ENCODE results near the gene CDK5RAP3. TPM values are rescaled to one million over a fixed set of nuclear protein-coding genes. Genes with fewer than 3 reads are reported as not detected.
A peak's percentile ranks its signal among the peaks of the same experiment; 100 is the strongest.

The CDK5RAP3 gene
- total RNA-seq, 1 experiment from 2014 or later = 149 TPM

DNA sequence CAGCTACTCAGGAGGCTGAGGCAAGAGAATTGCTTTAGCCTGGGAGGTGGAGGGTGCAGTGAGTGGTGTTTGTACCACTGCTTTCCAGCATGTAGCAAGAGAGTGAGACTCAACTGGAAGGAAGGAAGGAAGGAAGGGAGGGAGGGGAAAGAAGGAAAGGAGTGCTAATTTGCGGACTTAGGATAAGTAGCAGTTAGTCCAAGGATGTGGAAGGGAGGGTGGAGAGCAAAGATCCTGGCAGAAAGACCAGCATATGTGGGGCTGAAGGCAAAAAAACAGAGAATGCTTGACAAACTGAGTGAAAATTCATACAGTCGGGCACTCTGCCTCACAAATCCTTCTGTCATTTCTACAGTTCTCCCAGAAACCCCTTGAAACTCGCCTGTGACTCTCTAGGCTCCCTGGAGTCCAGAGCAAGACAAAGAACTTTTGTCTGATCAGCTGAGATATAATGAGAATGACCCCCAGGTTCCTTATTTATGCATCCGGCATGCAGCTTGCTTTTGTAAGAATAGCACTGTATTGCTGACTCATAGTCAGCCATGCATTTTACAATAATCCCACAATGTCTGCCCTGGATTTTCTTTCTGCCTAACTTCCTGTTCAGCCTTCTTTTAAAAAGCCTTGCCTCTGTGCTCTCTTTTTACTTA lies 31.5 kb downstream of the CDK5RAP3 start:
- no peak overlapping the region for H2BK5ac ChIP-seq (ENCODE audit: insufficient read length, low read length)
- H4K20me1 ChIP-seq (ENCODE audit: control insufficient read depth, insufficient read depth, insufficient read length) = no peaks in the 10 kb centered on the region
- no peak for DNase-seq
- H2BK12ac ChIP-seq (ENCODE audit: insufficient read length, low read depth, low read length) = no peak overlapping the region
- no peak overlapping the region for H4K91ac ChIP-seq (ENCODE audit: insufficient read length, low read depth, low read length)
- no peaks in the 10 kb centered on the region for H3K23me2 ChIP-seq (ENCODE audit: insufficient read length, low read depth, low read length, poor library complexity, severe bottlenecking)
- no peaks in the 10 kb centered on the region for H3K27me3 ChIP-seq (ENCODE audit: insufficient read depth, low read length)
- no peaks in the 10 kb centered on the region for H3K27me3 Mint-ChIP-seq (ENCODE audit: low read depth)
- peaks cover 20% of the 10 kb centered on the region; the same call in 1 of the 2 replicates for H3K4me1 ChIP-seq (ENCODE audit: insufficient read depth, low read length)
- no peak overlapping the region for H3K14ac ChIP-seq (ENCODE audit: insufficient read depth, low read length)
- no peaks in the 10 kb centered on the region for H3K9me3 ChIP-seq (ENCODE audit: control insufficient read depth, low read depth, low read length)
- H2BK120ac ChIP-seq (ENCODE audit: low read depth, low read length, poor library complexity, severe bottlenecking) = no peak overlapping the region
- H3K27ac Mint-ChIP-seq = peak overlapping the region; percentile 88 to 99 (median 97)
- H3K36me3 Mint-ChIP-seq (ENCODE audit: insufficient read depth in 1 of 3, low read depth in 3 of 3) = no peaks in the 10 kb centered on the region
- no peak overlapping the region for H3K27ac ChIP-seq (ENCODE audit: insufficient read length, low read depth, low read length)
- no peak overlapping the region for H3K18ac ChIP-seq (ENCODE audit: insufficient read length, low read depth, low read length)
- H2BK20ac ChIP-seq (ENCODE audit: low read depth, low read length, poor library complexity, severe bottlenecking) = no peak overlapping the region
- H3K9ac ChIP-seq (ENCODE audit: extremely low read depth, insufficient read length, low read length) = no peak overlapping the region
- H3T11ph ChIP-seq (ENCODE audit: low read length) = no peak overlapping the region
- H4K8ac ChIP-seq (replicated peaks; ENCODE audit: insufficient read length, low read depth, low read length) = no peak overlapping the region
- H2AK5ac ChIP-seq (ENCODE audit: insufficient read length, low read length) = no peak overlapping the region
- no peak for TF ChIP-seq CTCF (conservative IDR thresholded peaks at IDR 0.05)
- no peak overlapping the region for H4K5ac ChIP-seq (ENCODE audit: insufficient read length, low read depth, low read length)
- H3K9me3 Mint-ChIP-seq = no peaks in the 10 kb centered on the region; a peak in 1 of 5 replicates
- H3K4ac ChIP-seq (ENCODE audit: low read depth, low read length) = no peak overlapping the region
- no peaks in the 10 kb centered on the region for H3K79me1 ChIP-seq (ENCODE audit: insufficient read depth, low read depth, low read length, poor library complexity, severe bottlenecking)
- H3K4me2 ChIP-seq (ENCODE audit: insufficient read depth, insufficient read length, low read length) = peak overlapping the region; percentile 35
- no CpG with 5 or more reads among the region's 4 CpGs for WGBS (ENCODE audit: extremely low coverage, insufficient read length, low lambda C conversion rate)
- peak overlapping the region; percentile 41 to 60; a peak in 4 of 5 replicates for H3K4me3 Mint-ChIP-seq
- H2AFZ ChIP-seq (ENCODE audit: low read length) = no peak overlapping the region
- H3K56ac ChIP-seq (ENCODE audit: insufficient read length, low read depth, low read length) = no peak overlapping the region
- peaks cover 56 to 60% of the 10 kb centered on the region in 2 experiments for H3K4me1 Mint-ChIP-seq
- H3K23ac ChIP-seq (ENCODE audit: insufficient read length, low read depth, low read length) = no peak overlapping the region
- no peaks in the 10 kb centered on the region for H3K79me2 ChIP-seq (ENCODE audit: insufficient read depth, low read length)
- no peak overlapping the region for H2BK15ac ChIP-seq (ENCODE audit: low read depth, low read length)
